ENCODE measurements around the gene RNF20. TPM values are rescaled to one million over a fixed set of nuclear protein-coding genes. Genes with fewer than 3 reads are reported as not detected.

RNF20 gene
- total and polyA plus RNA-seq, 2 donors (not counting 3 experiments of a cell fraction or from before 2014, with no cell fraction given), result 6.1 to 33.7 TPM

DNA sequence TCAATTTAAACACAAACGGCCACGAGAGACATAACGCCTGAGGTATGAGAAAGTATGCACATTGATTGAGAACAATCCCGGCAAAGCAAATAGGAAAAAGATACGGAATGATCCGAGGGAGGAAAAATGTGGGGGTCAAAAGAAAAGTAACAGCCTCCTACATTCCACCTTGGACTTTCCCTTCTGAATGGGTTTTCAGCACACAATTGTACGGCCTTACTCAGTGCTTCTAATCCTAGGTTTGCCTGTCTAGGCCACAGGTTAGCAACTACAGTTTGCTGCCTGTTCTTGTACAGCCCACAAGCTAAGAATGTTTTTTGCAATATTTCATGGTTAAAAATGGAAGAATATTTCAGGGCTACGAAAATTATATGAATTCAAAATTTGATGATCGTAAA is 46.2 kb upstream of the RNF20 start:
- Histone ChIP-seq H3K9me3 (replicated peaks; ENCODE audit: control insufficient read depth, insufficient read depth, low read length) (no peaks in the 10 kb centered on the region), H3K27ac (ENCODE audit: insufficient read depth, low read depth, low read length) (no peak overlapping the region), H3K9me1 (replicated peaks; ENCODE audit: control insufficient read depth, extremely low read depth, insufficient read depth, low read length) (no peaks in the 10 kb centered on the region), H3K36me3 (ENCODE audit: control insufficient read depth in 2 of 2, extremely low read depth in 1 of 2, insufficient read depth in 2 of 2, low read length in 2 of 2) (no peaks in the 10 kb centered on the region), H3K27me3 (ENCODE audit: control insufficient read depth in 2 of 2, insufficient read depth in 2 of 2, low read length in 2 of 2) (peaks cover 19 to 31% of the 10 kb centered on the region in 2 experiments), H3K4me2 (ENCODE audit: insufficient read depth, low read length) (peak overlapping the region; percentile 36), H3K9ac (replicated peaks; ENCODE audit: extremely low read depth, insufficient read depth, low read length) (no peak overlapping the region), H3K4me1 (ENCODE audit: control insufficient read depth, extremely low read depth, insufficient read depth, low read length) (no peaks in the 10 kb centered on the region), H3K79me2 (ENCODE audit: control insufficient read depth, insufficient read depth, low read length) (no peaks in the 10 kb centered on the region), H4K20me1 (replicated peaks; ENCODE audit: control insufficient read depth, extremely low read depth, insufficient read depth, low read length) (no peaks in the 10 kb centered on the region), H3K4me3 (replicated peaks in 1 of 3; ENCODE audit: insufficient read depth in 1 of 3, low read depth in 1 of 3, low read length in 3 of 3) (no peak overlapping the region), H2AFZ (ENCODE audit: low read depth, low read length) (peak overlapping the region; percentile 62)
- no peak for TF ChIP-seq POLR2A (IDR thresholded peaks at IDR 0.05; ENCODE audit: low read depth, low read length)
- TF ChIP-seq MYC (IDR thresholded peaks at IDR 0.05; ENCODE audit: low read depth, low read length), result no peak
- TF ChIP-seq, protein P1, sequence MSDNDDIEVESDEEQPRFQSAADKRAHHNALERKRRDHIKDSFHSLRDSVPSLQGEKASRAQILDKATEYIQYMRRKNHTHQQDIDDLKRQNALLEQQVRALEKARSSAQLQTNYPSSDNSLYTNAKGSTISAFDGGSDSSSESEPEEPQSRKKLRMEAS (IDR thresholded peaks at IDR 0.05; ENCODE audit: insufficient read depth, insufficient read length), result no peak
- TF ChIP-seq EZH2 (IDR thresholded peaks at IDR 0.05; ENCODE audit: borderline replicate concordance, low read depth, low read length, severe bottlenecking), result no peak
- FAIRE-seq (no peak), DNase-seq (ENCODE audit: low read depth, low spot score) (no peak)
- POLR2A ChIA-PET, result no interaction called here
- CTCF ChIA-PET, result no interaction called here
- intact Hi-C loops (cut with micrococcal nuclease), result no loop called here
- dilution Hi-C loops (cut with MboI; ENCODE audit: extremely low pct_ligation_motif_present, low sequenced_read_pairs), result no loop called here
- BruUV-seq (replicated peaks), result no TSS peak

DNA sequence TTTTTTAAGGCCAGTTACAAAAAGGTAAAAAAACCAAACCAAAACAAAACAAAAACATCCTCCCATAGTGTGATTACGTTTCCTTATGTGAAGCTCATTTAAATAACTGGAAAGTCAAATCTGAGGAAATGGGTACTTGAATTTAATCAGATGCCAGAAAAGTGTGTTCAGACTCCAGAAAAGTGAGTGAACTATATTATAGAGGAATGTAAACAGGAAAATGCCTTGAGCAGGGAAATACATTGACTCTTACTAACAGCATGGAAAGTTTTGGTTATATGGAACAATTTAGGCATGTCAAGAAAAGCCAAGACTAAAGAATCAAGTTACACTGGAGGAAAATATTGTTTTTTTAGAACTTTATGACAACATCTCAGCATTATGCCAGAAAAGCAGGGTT is 37.8 kb upstream of the RNF20 start:
- Histone ChIP-seq H3K36me3 (ENCODE audit: control insufficient read depth in 2 of 2, extremely low read depth in 1 of 2, insufficient read depth in 2 of 2, low read length in 2 of 2) (no peaks in the 10 kb centered on the region), H3K27ac (ENCODE audit: insufficient read depth, low read depth, low read length) (no peak overlapping the region), H3K9ac (replicated peaks; ENCODE audit: extremely low read depth, insufficient read depth, low read length) (no peak overlapping the region), H3K9me1 (replicated peaks; ENCODE audit: control insufficient read depth, extremely low read depth, insufficient read depth, low read length) (no peaks in the 10 kb centered on the region), H2AFZ (ENCODE audit: low read depth, low read length) (no peak overlapping the region), H3K9me3 (replicated peaks; ENCODE audit: control insufficient read depth, insufficient read depth, low read length) (no peaks in the 10 kb centered on the region), H3K4me1 (ENCODE audit: control insufficient read depth, extremely low read depth, insufficient read depth, low read length) (no peaks in the 10 kb centered on the region), H3K79me2 (ENCODE audit: control insufficient read depth, insufficient read depth, low read length) (no peaks in the 10 kb centered on the region), H3K4me3 (replicated peaks in 1 of 3; ENCODE audit: insufficient read depth in 1 of 3, low read depth in 1 of 3, low read length in 3 of 3) (no peak overlapping the region), H4K20me1 (replicated peaks; ENCODE audit: control insufficient read depth, extremely low read depth, insufficient read depth, low read length) (no peaks in the 10 kb centered on the region), H3K4me2 (ENCODE audit: insufficient read depth, low read length) (no peak overlapping the region), H3K27me3 (ENCODE audit: control insufficient read depth in 2 of 2, insufficient read depth in 2 of 2, low read length in 2 of 2) (no peaks in the 10 kb centered on the region)
- peak; percentile 64 for DNase-seq (ENCODE audit: low read depth, low spot score)
- no TSS peak for BruUV-seq (replicated peaks)
- intact Hi-C loops (cut with micrococcal nuclease), result no loop called here
- dilution Hi-C loops (cut with MboI; ENCODE audit: extremely low pct_ligation_motif_present, low sequenced_read_pairs), result no loop called here
- peak; percentile 83 for FAIRE-seq
- TF ChIP-seq, protein P1 (IDR thresholded peaks at IDR 0.05; ENCODE audit: insufficient read depth, insufficient read length), result no peak
- TF ChIP-seq MYC (IDR thresholded peaks at IDR 0.05; ENCODE audit: low read depth, low read length), result no peak
- TF ChIP-seq POLR2AphosphoS5 (IDR thresholded peaks at IDR 0.05; ENCODE audit: insufficient read depth, low read depth, low read length), result no peak
- TF ChIP-seq FOS (IDR thresholded peaks at IDR 0.05; ENCODE audit: borderline replicate concordance, insufficient read depth, low read length), result no peak
- TF ChIP-seq POLR2A (IDR thresholded peaks at IDR 0.05; ENCODE audit: low read depth, low read length), result no peak
- TF ChIP-seq, protein P2, sequence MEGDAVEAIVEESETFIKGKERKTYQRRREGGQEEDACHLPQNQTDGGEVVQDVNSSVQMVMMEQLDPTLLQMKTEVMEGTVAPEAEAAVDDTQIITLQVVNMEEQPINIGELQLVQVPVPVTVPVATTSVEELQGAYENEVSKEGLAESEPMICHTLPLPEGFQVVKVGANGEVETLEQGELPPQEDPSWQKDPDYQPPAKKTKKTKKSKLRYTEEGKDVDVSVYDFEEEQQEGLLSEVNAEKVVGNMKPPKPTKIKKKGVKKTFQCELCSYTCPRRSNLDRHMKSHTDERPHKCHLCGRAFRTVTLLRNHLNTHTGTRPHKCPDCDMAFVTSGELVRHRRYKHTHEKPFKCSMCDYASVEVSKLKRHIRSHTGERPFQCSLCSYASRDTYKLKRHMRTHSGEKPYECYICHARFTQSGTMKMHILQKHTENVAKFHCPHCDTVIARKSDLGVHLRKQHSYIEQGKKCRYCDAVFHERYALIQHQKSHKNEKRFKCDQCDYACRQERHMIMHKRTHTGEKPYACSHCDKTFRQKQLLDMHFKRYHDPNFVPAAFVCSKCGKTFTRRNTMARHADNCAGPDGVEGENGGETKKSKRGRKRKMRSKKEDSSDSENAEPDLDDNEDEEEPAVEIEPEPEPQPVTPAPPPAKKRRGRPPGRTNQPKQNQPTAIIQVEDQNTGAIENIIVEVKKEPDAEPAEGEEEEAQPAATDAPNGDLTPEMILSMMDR (IDR thresholded peaks at IDR 0.05; ENCODE audit: extremely low read depth in 1 of 2, insufficient read depth in 1 of 2, low read depth in 1 of 2, low read length in 2 of 2), result no peak
- ChIA-PET POLR2A (no interaction called here), CTCF (interaction anchor here (1.0 to 1.6 kb wide), 2 partner anchors 34 to 47 kb away, joined by 3 to 4 read pairs; no protein-coding TSS in a partner anchor)
